Testis (tissue), 2 donors: ENCODE measurements around the gene PAN3.

ENCODE experiments used
- CTCF ChIP-seq, 3 experiments: fragments of 450-650 bp in 2 of 3; fragments of 200-600 bp in 1 of 3; sonication (generic) in 1 of 3; IDR thresholded peaks; one replicate each; pipeline ENCODE4 v1.5.1; 2016 to 2019; ENCODE audit warnings: antibody characterized with exemption in 3 of 3, mild to moderate bottlenecking in 2 of 3, moderate library complexity in 1 of 3
- POLR2A ChIP-seq: fragments of 450-650 bp; IDR thresholded peaks from one replicate; pipeline ENCODE4 v1.6.1; 2017; ENCODE audit warnings: antibody characterized with exemption, mild to moderate bottlenecking, moderate library complexity

- TF ChIP-seq CTCF (IDR thresholded peaks at IDR 0.05) (no peak), POLR2A (no peak)
These were observed 27.9 kb downstream of the PAN3 start for GRCh38 chr13:28166257-28166656.
